ENCODE data around the gene SPTLC2. TPM values are rescaled to one million over a fixed set of nuclear protein-coding genes. Genes with fewer than 3 reads are reported as not detected.
"Not testable (repeated sequence)": the region's sequence is repeated elsewhere in the genome, so short reads cannot be mapped to it uniquely, and the experiment has no call there.

SPTLC2 gene
- total RNA-seq, 3 donors from 2014 or later, result 18.1 to 23.7 (median 23.2) TPM

DNA sequence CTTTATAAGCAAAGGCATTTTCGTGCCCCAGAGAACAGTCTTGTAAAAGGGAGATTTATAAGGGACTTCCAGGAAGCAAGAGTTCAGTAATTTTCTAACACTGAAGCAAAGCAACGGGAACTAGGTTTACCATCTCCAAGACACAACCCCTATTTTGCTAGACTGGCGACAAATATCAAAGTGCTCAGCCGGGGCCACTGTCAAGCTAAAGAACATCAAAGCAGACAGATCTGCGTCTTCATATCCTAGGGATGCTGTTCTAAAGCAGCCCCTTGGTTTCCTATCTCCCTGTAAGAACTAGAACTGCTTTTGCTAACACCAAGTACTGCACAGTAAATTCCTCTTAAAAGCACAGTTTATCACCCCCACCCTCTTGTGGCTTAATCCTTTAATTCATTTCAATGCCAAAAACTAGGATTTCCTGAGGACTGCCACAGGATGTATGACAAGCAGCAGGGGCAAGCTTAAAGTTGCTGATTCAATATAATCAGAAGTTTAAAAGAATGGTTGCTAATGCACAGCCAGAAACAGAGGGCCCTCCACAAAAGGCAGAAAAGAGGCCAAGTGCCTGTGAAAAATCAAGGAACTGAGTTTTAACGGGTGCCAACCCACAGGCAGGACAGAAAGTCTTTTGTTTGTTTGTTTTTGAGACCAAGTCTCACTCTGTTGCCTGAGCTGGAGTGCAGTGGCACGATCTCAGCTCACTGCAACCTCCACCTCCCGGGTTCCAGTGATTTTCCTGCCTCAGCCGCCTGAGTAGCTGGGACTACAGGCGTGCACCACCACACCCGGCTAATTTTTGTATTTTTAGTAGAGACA, 73.8 kb downstream of the SPTLC2 start:
- H3K9me3 Mint-ChIP-seq, result no peaks in the 10 kb centered on the region
- peaks cover 10% of the 10 kb centered on the region for H3K4me1 Mint-ChIP-seq (ENCODE audit: low read depth)
- H3K36me3 Mint-ChIP-seq (ENCODE audit: insufficient read depth), result peaks cover 16% of the 10 kb centered on the region
- DNase-seq (no peak), ATAC-seq (no peak)
- no peak overlapping the region for H3K4me3 Mint-ChIP-seq
- H3K27me3 Mint-ChIP-seq (ENCODE audit: low read depth), result no peaks in the 10 kb centered on the region

DNA sequence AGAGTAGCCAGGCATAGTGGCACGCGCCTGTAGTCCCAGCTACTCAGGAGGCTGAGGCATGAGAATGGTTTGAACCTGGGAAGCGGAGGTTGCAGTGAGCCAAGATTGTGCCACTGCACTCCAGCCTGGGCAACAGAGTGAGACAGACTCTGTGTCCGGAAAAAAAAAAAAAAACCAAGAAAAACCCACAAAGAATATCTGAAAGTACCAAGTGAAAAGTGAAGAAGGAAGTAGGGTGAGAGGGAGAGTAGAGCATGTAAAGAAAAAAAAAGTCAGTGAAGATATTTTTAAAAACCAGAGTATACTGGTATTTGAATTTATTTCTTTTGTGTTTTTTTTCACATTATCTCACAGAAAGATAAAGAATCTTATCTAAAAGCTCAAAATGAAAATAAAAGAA, 74.5 kb downstream of the SPTLC2 start:
- Mint-ChIP-seq H3K36me3 (ENCODE audit: insufficient read depth) (peaks cover 14% of the 10 kb centered on the region), H3K9me3 (no peaks in the 10 kb centered on the region), H3K4me3 (no peak overlapping the region), H3K4me1 (ENCODE audit: low read depth) (peaks cover 10% of the 10 kb centered on the region), H3K27me3 (ENCODE audit: low read depth) (no peaks in the 10 kb centered on the region)
- ATAC-seq (no peak), DNase-seq (no peak)

- peaks cover 17% of the 10 kb centered on the region for H3K36me3 Mint-ChIP-seq (ENCODE audit: insufficient read depth)
- ATAC-seq; H3K4me1 Mint-ChIP-seq (ENCODE audit: low read depth); H3K4me3 Mint-ChIP-seq; H3K27me3 Mint-ChIP-seq (ENCODE audit: low read depth); DNase-seq; H3K9me3 Mint-ChIP-seq: not testable (repeated sequence)
Measured at GRCh38 chr14:77536951-77537350, 79.5 kb downstream of the SPTLC2 start.

GRCh38 chr14:77531071-77531470, 85.4 kb downstream of the SPTLC2 start:
- no peak for ATAC-seq
- no peaks in the 10 kb centered on the region for H3K27me3 Mint-ChIP-seq (ENCODE audit: low read depth)
- H3K9me3 Mint-ChIP-seq, result no peaks in the 10 kb centered on the region
- H3K36me3 Mint-ChIP-seq (ENCODE audit: insufficient read depth), result peaks cover 15% of the 10 kb centered on the region
- H3K4me1 Mint-ChIP-seq (ENCODE audit: low read depth), result no peaks in the 10 kb centered on the region
- no peak for DNase-seq
- no peak overlapping the region for H3K4me3 Mint-ChIP-seq

DNA sequence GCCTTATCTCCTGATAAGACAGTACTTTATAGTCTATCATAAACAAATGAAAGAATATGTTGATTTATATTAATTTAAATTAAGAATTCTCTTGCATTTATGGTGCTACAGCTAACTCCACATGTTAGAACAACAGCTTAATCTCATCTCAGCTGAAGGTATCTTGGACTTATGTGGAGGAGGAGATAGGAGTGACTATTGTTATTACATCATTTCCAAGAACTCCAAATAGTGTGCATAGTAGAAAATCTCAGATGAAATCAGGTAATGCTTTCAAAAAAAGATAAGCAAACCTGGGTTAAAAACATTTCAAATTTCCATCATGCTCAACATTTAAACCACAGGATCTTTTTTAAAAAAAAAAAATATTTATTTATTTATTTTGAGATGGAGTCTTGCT, 86.5 kb downstream of the SPTLC2 start:
- H3K4me3 Mint-ChIP-seq, result no peak overlapping the region
- DNase-seq, result no peak
- peaks cover 8% of the 10 kb centered on the region for H3K36me3 Mint-ChIP-seq (ENCODE audit: insufficient read depth)
- ATAC-seq, result no peak
- no peaks in the 10 kb centered on the region for H3K4me1 Mint-ChIP-seq (ENCODE audit: low read depth)
- no peaks in the 10 kb centered on the region for H3K9me3 Mint-ChIP-seq
- no peaks in the 10 kb centered on the region for H3K27me3 Mint-ChIP-seq (ENCODE audit: low read depth)

GRCh38 chr14:77529213-77529612, 87.2 kb downstream of the SPTLC2 start:
- no peaks in the 10 kb centered on the region for H3K27me3 Mint-ChIP-seq (ENCODE audit: low read depth)
- H3K9me3 Mint-ChIP-seq, result no peaks in the 10 kb centered on the region
- peaks cover 10% of the 10 kb centered on the region for H3K36me3 Mint-ChIP-seq (ENCODE audit: insufficient read depth)
- H3K4me1 Mint-ChIP-seq (ENCODE audit: low read depth), result no peaks in the 10 kb centered on the region
- DNase-seq (no peak), ATAC-seq (no peak)
- no peak overlapping the region for H3K4me3 Mint-ChIP-seq

GRCh38 chr14:77528701-77529100, 87.7 kb downstream of the SPTLC2 start:
- ATAC-seq; DNase-seq; H3K4me1 Mint-ChIP-seq (ENCODE audit: low read depth); H3K27me3 Mint-ChIP-seq (ENCODE audit: low read depth); H3K4me3 Mint-ChIP-seq; H3K9me3 Mint-ChIP-seq: not testable (repeated sequence)
- peaks cover 14% of the 10 kb centered on the region for H3K36me3 Mint-ChIP-seq (ENCODE audit: insufficient read depth)

- Mint-ChIP-seq H3K9me3 (no peaks in the 10 kb centered on the region), H3K27me3 (ENCODE audit: low read depth) (no peaks in the 10 kb centered on the region), H3K4me3 (no peak overlapping the region), H3K4me1 (ENCODE audit: low read depth) (no peaks in the 10 kb centered on the region), H3K36me3 (ENCODE audit: insufficient read depth) (peaks cover 23% of the 10 kb centered on the region)
- ATAC-seq (no peak), DNase-seq (no peak)
Measured at GRCh38 chr14:77526266-77526665, 90.2 kb downstream of the SPTLC2 start.

GRCh38 chr14:77524536-77524935, 91.9 kb downstream of the SPTLC2 start:
- H3K27me3 Mint-ChIP-seq (ENCODE audit: low read depth), result no peaks in the 10 kb centered on the region
- H3K4me3 Mint-ChIP-seq, result no peak overlapping the region
- ATAC-seq, result no peak
- DNase-seq, result no peak
- H3K4me1 Mint-ChIP-seq (ENCODE audit: low read depth), result no peaks in the 10 kb centered on the region
- peaks cover 36% of the 10 kb centered on the region for H3K36me3 Mint-ChIP-seq (ENCODE audit: insufficient read depth)
- H3K9me3 Mint-ChIP-seq, result no peaks in the 10 kb centered on the region

DNA sequence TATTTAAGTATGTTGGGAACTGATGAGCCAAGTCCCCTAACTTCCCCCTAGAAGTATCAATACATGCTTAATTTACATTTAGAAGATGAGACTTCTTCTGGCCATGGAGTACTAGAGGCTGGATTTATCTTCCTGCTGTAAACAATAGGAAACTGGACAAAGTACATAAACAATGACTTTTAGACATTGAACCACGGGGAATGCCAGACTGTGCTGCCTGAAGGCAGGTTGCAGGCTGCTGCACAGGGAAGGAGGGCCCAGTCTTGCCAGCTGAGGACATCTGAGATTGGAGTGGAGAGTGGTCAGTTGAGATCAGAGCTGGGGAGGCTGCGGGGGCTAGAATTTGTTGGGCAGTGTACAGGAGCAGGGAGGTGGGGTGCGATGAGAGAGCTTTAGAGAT, 93.3 kb downstream of the SPTLC2 start:
- H3K36me3 Mint-ChIP-seq (ENCODE audit: insufficient read depth), result peaks cover 47% of the 10 kb centered on the region
- ATAC-seq, result no peak

GRCh38 chr14:77520555-77520954, 95.9 kb downstream of the SPTLC2 start:
- no peaks in the 10 kb centered on the region for H3K4me1 Mint-ChIP-seq (ENCODE audit: low read depth)
- no peak overlapping the region for H3K4me3 Mint-ChIP-seq
- H3K36me3 Mint-ChIP-seq (ENCODE audit: insufficient read depth), result peaks cover 59% of the 10 kb centered on the region
- H3K9me3 Mint-ChIP-seq, result no peaks in the 10 kb centered on the region
- H3K27me3 Mint-ChIP-seq (ENCODE audit: low read depth), result no peaks in the 10 kb centered on the region
- DNase-seq (no peak), ATAC-seq (no peak)

More for the DNA sequence above, 93.3 kb downstream of the SPTLC2 start:
- no peaks in the 10 kb centered on the region for H3K9me3 Mint-ChIP-seq
- DNase-seq, result no peak
- H3K27me3 Mint-ChIP-seq (ENCODE audit: low read depth), result no peaks in the 10 kb centered on the region
- H3K4me3 Mint-ChIP-seq, result no peak overlapping the region
- H3K4me1 Mint-ChIP-seq (ENCODE audit: low read depth), result no peaks in the 10 kb centered on the region

DNA sequence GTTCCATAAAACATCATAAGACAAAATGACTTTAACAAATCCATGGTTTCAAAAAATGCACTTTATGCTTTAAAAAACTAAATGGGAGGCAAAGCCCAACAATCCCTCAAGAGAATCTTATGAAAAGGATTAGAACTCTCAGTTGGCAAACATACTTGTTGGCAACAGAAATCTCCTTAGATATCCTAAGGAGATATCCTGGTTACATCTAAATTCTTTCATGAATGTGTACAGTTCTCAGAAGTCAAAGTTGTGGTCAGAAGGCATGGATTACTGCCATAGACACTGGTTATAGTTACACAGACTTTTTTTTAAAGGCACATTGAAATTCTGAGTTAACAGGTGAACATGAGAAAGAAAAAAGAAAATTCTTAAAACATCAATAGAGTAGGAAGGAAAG, 100.3 kb downstream of the SPTLC2 start:
- ATAC-seq (no peak), DNase-seq (no peak)
- Mint-ChIP-seq H3K36me3 (ENCODE audit: insufficient read depth) (peaks cover 54% of the 10 kb centered on the region), H3K27me3 (ENCODE audit: low read depth) (no peaks in the 10 kb centered on the region), H3K9me3 (no peaks in the 10 kb centered on the region), H3K4me1 (ENCODE audit: low read depth) (no peaks in the 10 kb centered on the region), H3K4me3 (no peak overlapping the region)

DNA sequence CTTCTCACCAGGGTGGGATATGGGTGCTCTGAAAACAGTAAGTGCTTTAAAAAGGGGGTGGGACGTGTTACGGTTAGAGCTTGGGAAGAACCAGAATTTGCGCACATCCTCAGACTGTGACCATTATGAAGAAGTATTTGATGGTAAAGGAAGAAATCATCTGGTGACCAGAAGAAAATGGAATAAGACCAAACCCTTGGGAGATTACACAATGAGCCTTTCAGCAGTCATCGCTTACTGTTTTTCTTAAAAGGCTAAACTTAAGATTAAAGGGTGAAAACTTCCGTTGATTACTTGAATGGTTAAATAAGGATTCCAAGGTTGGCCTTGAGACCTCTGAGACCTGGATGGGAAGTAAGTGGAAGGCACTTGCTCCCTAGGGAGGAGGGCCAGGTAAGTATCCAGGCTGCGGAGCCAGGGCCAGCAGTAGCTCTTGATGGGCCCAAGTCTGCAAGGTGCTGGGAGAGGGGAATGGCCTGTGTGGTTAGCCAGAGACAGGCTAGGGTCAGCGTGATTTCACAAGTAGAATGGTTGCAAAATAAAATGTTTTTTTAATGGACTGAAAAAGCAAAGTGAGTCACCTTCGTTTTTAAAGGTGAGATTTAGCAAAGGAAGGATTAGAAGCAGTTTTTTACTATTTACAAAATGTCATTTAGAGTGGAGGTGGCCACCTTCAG, 104.8 kb downstream of the SPTLC2 start:
- H3K27me3 Mint-ChIP-seq (ENCODE audit: low read depth), result no peaks in the 10 kb centered on the region
- H3K4me1 Mint-ChIP-seq (ENCODE audit: low read depth), result no peaks in the 10 kb centered on the region
- ATAC-seq (no peak), DNase-seq (no peak)
- peaks cover 45% of the 10 kb centered on the region for H3K36me3 Mint-ChIP-seq (ENCODE audit: insufficient read depth)
- no peaks in the 10 kb centered on the region for H3K9me3 Mint-ChIP-seq
- no peak overlapping the region for H3K4me3 Mint-ChIP-seq

- Mint-ChIP-seq H3K4me3 (no peak overlapping the region), H3K36me3 (ENCODE audit: insufficient read depth) (peaks cover 42% of the 10 kb centered on the region)
- ATAC-seq, result no peak
Measured at GRCh38 chr14:77509366-77509765, 107.1 kb downstream of the SPTLC2 start.

DNA sequence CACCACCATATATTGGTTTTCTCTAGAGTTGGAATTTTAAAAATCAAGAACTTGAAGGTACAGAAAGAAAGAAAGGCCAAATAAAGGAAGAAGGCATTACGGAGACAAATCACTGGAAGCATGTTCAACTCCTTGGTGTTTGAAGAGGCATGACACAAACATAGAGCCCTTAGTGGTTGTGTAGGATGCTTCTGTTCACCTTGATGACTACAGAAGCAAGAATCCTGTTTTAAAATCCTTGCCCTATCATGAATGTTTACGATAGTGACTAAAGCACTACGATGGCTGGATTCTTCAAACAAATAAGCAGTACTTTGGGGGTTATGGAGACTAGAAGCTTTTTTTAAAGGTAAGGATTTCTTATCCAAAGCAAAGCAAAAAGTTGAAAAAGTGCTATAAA, 107.6 kb downstream of the SPTLC2 start:
- ATAC-seq, result no peak
- no peaks in the 10 kb centered on the region for H3K27me3 Mint-ChIP-seq (ENCODE audit: low read depth)
- no peak overlapping the region for H3K4me3 Mint-ChIP-seq
- H3K9me3 Mint-ChIP-seq, result no peaks in the 10 kb centered on the region
- no peaks in the 10 kb centered on the region for H3K4me1 Mint-ChIP-seq (ENCODE audit: low read depth)
- H3K36me3 Mint-ChIP-seq (ENCODE audit: insufficient read depth), result peaks cover 42% of the 10 kb centered on the region
- DNase-seq, result no peak

More at GRCh38 chr14:77509366-77509765, 107.1 kb downstream of the SPTLC2 start:
- Mint-ChIP-seq H3K9me3 (no peaks in the 10 kb centered on the region), H3K4me1 (ENCODE audit: low read depth) (no peaks in the 10 kb centered on the region), H3K27me3 (ENCODE audit: low read depth) (no peaks in the 10 kb centered on the region)
- DNase-seq, result no peak
